HG03460 (cell line): ENCODE measurements around the gene RPRD2.

Source experiments
- ATAC-seq: cut with Tn5 transposase; IDR thresholded peaks from one replicate; pipeline ENCODE4 v1.9.1; 2021; ENCODE audit not compliant: unreplicated experiment

RPRD2 gene

DNA sequence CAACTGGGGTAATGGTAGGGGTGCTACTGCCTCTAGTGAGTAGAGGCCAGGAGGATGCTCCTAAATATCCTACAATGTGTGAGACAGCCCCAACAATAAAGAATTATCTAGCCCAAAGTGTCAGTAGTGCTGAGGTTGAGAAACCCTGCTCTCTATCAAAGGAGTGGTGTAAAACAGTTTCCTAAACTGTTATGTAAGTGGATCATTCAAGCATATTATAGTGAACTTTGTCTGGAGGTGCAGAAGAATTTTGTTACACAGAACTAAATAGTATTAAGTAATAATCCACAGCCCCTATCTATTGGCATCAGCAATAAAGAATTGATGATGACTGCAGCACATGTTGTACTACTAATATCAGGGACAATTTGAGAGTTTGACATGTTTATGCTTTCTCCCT is 103.0 kb downstream of the RPRD2 start:
- no peak for ATAC-seq

DNA sequence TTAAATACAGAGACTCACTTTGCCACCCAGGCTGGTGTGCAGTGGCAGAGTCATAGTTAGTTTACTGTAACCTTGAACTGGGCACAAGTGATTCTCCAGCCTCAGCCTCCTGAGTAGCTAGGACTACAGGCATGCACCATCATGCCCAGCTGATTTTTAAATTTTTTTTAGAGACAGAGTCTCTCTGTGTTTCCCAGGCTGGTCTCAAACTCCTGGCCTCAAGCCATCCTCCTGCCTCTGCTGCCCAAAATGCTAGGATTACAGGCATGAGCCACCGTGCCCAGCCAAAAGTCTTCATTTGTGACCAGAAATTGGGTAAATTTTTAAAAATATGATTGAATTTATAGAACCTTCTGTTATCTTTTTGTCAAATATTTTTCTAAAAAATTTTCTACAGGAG is 105.3 kb downstream of the RPRD2 start:
- no peak for ATAC-seq

DNA sequence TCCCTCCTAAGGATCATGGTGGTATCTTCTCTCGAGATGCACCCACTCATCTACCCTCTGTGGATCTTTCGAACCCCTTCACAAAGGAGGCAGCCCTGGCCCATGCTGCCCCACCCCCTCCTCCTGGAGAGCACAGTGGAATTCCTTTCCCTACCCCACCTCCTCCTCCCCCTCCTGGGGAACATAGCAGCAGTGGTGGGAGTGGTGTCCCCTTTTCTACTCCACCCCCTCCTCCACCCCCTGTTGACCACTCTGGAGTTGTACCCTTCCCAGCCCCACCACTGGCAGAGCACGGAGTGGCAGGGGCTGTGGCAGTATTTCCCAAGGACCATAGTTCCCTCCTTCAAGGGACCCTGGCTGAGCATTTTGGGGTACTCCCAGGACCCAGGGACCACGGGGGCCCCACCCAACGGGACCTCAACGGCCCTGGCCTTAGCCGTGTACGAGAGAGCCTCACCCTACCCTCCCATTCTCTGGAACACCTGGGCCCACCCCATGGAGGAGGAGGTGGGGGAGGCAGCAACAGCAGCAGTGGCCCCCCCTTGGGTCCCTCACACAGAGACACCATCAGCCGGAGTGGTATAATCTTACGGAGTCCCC is 108.8 kb downstream of the RPRD2 start:
- no peak for ATAC-seq

DNA sequence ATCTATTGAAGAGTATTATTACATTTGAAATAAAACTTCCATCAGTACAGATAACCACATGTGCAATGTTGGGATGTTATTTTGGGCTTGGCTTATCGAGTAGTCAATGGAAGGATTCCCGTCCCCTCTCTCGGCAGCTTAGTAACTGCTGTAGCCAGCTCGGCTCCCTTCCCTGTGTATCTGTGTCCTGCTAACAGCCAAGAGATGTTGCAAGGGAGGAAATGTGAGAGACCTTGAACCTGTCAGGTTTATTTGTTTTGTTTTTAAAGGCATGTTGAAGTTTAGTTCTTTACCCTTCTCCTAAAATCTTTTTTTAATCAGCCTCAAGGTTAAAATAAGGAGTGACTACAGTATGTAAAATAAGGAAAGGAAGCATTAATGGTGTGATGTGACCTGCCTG is 109.7 kb downstream of the RPRD2 start:
- no peak for ATAC-seq

DNA sequence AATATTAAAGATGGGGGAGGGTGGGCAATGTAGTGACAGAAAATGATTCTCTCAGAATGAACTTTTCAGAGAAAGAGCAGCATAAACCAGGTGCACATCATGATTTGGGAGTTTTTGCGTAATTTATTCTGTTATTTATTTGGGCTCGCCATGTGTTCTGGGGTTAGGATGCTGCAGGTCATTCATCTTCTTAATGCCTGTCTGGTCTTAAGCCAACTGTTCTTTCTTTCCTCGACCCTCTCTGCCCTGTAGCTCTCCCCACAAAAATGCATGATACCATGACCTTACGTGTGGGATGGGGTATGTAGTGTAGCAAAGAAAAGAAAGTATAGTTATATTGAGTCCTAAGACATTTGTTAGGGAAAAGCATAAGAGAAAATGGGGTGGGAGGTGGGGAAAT is 110.9 kb downstream of the RPRD2 start:
- ATAC-seq = no peak

DNA sequence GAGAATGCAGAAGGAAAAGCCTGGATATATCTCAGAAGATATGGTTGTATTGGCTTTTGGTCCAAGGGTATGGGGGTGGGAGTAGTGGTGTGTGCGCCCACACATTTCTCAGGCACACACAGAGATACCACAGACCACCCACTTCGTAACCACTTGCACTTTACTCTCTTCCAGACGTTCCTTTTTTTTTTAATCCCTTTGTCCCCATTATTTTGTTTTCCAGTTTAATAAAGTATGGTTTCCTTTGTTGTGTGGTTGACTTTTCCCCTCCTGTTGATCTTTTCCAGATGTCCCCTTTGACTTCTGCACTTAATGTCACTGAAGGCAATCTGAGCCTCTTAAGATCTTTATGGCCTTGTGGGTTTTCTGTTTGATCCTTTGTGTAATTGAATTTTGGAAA is 112.8 kb downstream of the RPRD2 start:
- ATAC-seq = no peak

DNA sequence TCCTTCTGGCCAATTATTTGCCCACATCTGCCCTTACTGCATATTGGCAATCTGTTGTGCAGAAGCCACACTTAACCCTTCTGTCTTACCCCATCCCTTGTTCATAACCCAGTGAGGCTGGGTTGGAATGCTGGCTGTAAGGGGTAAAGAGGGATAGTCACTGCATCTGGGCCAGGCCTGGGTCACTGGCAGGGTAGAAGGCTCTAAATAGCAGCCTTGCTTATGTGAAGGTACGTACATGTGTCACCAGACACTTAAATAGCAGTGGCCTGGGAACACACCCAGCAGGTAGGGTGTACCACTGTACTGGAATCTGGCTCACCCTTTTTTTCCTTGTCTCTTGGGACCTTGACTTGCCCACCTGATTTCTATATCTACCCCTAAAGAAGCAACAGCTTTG is 113.4 kb downstream of the RPRD2 start:
- ATAC-seq = no peak

DNA sequence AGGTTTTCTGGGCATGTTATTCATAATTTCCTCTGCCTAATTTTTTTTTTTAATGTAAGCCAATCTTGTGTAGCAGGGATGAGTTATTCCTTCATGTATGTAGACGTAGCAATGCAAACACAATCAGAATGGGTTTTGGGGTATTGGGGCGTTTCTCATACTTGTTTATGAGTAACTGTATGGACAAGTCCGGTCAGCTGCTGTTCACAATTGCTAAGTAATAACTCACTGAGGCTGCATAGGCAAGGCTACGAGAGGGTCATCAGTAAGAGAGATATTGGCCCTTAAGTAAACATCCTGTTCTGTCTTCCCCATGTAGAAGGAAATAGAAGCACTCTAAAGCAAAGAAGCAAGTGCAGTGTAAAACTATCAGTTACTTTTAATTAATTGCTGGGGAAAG is 113.8 kb downstream of the RPRD2 start:
- no peak for ATAC-seq

DNA sequence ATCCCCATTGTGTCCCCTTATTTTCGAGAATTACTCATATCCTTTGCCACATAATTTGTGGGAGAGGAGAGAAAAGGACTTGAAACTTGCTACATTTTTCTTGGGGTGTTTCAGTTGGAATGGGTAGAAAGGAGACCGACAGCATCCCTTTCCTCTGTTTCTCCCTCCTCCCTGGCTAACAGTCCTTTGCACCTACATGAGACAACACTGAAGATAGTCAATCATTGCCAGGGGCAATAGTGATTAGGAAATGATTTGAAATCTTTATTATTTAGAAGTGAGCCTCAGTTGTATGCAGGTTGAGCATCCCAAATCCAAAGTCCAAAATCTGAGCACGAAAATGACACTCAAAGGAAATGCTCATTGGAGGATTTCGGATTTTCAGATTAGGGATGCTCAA is 115.4 kb downstream of the RPRD2 start:
- ATAC-seq = no peak

DNA sequence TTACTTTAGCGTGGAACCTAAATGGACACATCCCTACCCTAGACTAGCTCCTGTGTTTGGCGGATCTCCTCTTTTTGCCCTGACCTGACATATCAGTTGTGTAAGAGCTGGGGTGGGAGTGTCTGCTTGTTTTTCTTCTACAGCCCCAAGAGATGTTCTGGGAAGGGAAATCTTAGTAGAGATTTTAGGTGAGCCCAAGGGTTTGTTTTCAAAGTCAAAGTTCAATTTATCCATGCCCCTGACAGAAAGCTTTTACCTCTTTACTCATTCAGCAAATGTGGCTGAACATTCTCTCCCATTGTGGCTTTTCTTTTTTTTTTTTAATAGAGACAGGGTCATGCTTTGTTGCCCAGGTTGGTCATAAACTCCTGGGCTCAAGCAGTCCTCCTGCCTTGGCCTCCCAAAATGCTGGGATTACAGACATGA is 116.0 kb downstream of the RPRD2 start:
- ATAC-seq = no peak

DNA sequence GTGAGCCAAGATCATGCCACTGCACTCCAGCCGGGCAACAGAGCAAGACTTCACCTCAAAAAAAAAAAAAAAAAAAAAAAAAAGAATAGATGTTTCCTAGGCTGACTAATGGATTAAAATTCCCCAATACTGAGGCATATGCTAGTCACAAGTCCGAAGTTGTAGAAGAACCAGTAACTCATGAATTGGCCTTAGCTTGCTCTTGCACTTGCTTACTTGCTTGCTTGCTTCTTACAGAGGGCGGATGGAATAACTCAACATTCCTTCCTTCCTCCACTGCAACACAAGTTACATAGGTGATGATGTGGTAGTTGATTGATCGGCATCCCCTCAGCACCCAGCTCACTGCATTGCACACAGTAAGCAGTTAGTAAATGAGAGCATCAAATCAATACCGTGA is 120.5 kb downstream of the RPRD2 start:
- ATAC-seq = no peak

DNA sequence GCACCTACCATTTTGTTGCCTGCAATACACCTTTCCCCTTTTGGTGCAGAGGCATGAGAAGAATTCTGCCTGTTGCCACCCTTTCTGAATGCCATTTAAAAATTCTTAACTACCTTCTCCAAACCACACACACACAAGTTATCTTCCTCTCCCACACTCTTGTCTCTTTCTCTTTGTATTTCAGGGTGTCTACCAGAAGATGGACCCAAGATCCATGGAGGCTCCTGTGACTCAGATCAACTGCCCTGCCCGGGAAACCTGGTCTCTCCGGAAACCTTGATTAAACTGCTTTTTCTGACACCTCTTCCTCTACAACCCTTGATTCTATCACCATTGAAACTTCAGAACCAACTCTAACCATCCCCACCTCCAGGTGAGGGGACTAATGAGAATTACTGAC is 120.9 kb downstream of the RPRD2 start:
- ATAC-seq = no peak

DNA sequence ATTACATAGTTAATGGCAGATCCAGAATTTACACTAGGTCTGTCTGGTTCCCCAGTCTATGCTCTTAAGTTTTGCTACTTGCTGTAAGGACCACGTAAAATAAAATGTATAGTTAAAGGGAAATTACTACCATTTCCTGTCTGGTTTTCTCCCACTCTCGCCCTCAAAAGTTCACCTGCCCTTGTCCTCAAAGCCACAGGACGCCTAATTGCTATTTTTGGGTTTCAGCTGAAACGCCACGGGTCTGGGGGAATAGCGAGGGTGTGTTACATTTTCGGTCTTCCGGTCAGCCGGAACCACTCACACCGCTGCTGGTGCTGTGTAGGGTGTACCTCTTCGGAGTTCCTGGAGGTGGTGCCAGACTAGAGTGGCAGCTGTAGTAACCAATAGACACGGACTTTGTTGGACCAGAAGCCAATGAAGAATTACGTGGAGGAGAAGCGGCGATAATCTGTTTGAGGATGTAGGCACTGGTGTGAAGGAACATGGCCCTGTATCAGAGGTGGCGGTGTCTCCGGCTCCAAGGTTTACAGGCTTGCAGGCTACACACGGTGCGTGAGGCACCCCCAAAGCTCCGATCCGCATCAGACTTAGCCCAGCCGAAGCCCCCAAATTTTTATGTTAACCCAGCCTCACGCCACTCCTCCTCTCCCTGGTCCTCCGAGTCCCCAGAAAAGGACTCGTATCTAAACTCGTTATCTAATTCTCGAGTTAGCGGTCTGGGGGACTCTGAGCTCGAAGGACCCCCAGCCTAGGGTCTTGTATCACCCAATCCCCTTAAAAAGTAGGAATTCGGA is 123.2 kb downstream of the RPRD2 start, which contains the start of gene TARS2:
Gene TARS2 (plus strand): TSS at position 454 of the 797 bp plus-strand sequence. CDS start 32 bp downstream, at position 486.
- ATAC-seq = peak; percentile 99

DNA sequence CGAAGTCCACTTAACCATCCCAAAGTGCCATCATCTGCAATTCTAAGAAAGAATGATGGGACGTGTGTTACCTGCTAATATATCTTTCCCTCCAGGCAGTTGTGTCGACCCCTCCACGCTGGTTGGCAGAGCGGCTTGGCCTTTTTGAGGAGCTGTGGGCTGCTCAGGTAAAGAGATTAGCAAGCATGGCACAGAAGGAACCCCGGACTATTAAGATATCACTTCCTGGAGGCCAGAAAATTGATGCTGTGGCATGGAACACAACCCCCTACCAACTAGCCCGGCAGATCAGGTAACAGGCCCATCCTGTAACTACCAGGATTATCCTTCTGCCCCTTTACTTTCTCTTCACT is 123.8 kb downstream of the RPRD2 start:
- no peak for ATAC-seq

DNA sequence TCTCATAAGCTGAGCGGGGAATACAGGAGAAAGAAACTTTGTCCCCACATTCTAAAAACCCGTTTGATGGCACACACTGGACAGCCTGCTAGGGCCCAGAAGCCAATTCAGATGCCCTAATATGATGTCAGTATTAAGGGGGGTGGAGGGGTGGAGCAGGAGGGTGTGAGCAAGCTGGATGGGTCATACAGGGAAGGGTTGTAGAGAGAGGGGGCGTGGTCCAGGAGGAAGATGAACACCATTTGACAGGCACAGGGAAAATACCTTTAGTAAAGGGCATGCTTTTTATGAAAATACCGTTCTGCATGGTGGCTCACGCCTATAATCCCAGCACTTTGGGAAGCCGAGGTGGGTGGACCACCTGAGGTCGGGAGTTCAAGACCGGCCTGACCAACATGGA is 129.2 kb downstream of the RPRD2 start:
- no peak for ATAC-seq

DNA sequence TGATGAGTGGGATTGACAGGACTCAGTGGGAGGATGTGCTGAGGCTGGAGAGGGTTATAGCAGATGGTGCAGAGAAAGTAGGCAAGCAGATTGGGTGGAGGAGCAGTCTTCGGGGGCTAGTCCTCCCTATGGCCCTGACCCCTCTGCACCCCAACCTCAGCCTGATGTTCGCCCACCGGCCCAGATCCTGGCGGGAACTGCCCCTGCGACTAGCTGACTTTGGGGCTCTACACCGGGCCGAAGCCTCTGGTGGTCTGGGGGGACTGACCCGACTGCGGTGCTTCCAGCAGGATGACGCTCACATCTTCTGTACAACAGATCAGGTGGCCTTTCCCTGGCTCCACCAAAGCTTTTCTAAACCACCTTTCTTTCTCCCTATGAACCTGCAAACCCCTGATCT is 134.4 kb downstream of the RPRD2 start:
- no peak for ATAC-seq

DNA sequence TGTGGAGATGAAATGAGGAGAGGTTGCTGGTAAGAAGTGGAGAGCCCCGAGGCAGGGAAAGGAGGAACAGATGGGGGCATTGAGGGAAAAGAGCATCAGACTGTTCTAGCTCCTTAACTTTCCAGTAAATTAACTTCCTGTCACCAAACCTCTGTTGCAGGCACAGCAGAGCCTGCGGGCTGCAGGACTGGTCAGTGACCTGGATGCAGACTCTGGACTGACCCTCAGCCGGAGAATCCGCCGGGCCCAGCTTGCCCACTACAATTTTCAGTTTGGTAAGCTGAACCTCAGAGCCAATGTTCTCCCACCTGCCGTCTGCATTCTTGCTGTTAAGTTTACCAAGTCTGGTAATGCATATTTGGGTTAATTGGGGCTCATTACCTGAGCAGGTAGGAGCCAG is 141.5 kb downstream of the RPRD2 start:
- no peak for ATAC-seq

DNA sequence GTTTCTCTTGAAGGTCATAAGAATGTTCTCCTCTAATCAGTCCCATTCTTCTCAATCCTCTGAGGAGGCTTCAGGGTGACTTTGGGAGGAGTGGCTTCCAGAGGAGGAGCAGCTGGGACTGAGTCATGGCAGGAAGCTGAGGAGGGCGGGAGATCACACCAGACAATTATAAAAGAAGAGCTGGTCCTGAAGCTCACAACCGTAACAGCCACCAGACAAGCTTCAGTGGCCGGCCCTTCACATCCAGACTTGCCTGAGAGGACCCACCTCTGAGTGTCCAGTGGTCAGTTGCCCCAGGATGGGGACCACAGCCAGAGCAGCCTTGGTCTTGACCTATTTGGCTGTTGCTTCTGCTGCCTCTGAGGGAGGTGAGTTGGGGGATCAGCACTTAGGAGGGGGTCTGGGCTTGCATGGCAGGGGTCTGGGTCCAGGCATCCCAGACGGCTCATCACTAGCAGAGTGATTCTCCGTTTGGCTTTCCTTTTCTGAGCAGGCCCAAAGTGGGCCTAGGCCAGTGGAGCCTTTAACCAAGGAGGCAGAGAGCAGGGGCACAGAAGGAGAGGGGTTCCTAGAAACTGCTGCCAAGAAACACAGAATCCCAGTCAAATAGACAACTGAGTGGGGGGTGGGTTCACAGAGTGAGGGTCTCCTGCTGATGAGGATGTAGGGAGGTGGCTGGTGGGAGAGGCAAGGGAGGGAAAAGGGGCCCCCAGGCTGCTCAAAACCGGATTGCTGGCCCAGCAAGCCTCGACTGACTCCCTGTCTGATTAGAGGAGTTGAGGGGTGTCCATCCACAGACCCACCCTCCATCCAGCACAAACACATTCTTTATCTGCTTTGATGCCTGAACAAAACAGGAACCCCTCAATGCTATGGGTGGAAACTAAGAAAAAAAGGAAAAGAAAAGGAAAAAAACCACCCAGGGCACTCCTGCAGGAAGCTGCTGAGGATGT is 144.2 kb downstream of the RPRD2 start, which contains the start of gene ECM1:
Gene ECM1 (plus strand): TSS at position 198 of the 953 bp plus-strand sequence. CDS start 101 bp downstream, at position 299.
- ATAC-seq = no peak

DNA sequence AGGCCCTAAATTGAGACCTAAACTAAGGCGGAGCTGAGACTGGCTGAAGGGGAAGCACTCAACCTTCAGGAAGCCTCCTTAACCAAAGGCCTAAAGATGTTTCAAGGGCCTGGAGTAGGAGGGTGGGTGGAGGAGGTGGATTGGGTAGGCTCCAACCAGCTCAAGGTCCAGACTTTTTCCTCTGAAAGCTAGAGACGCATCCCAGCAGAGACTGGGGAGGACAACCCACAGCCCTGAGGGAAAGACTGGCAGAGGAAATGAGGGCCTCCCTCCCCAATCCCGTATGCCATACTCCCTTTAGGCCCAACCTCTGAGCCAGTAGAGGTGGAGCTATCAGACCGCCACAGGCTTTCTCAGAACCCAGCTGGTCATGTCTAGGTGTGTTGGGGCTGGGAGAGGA is 145.0 kb downstream of the RPRD2 start:
- no peak for ATAC-seq

DNA sequence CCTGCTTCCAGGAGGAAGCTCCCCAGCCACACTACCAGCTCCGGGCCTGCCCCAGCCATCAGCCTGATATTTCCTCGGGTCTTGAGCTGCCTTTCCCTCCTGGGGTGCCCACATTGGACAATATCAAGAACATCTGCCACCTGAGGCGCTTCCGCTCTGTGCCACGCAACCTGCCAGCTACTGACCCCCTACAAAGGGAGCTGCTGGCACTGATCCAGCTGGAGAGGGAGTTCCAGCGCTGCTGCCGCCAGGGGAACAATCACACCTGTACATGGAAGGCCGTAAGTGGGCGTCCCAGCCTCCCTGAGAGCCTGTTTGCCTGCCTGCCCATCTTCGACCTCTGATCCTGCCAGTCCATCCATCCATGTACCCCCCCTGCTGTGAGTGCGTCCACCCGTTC is 147.6 kb downstream of the RPRD2 start:
- no peak for ATAC-seq

DNA sequence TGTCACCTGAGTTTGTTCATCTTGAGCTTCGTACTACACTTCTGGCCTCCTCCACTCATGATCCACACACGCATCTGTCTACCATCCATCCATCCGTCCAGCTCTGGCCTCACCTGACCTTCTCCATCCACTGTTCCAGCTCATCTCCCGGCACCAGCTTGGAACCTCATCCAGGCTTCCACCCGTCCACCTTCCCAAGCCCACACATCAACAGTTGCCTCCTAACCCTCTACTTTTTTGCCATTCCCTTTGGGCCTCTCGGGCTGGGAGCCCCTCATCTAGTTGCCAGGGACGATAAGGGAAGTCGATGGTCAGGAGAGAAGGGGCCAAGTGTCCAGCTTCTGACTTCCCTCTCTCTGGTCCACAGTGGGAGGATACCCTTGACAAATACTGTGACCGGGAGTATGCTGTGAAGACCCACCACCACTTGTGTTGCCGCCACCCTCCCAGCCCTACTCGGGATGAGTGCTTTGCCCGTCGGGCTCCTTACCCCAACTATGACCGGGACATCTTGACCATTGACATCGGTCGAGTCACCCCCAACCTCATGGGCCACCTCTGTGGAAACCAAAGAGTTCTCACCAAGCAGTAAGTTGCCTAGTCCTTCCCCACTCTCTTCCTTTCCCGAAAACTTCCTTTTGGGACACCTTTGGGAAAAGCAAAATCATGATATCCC is 148.2 kb downstream of the RPRD2 start:
- ATAC-seq = no peak
